Left forelimb (tissue), 1 donor: ENCODE measurements around the gene ADGRG6.

Source experiments
- DNase-seq: peaks from one replicate; pipeline ENCODE4 v3.0.0-alpha.2; 2018; ENCODE audit warnings: low spot score

ADGRG6 gene

GRCh38 chr6:142376800-142377496, 75.1 kb downstream of the ADGRG6 start:
- no peak for DNase-seq

- no peak for DNase-seq
Measured at GRCh38 chr6:142377497-142377848, 75.7 kb downstream of the ADGRG6 start.

GRCh38 chr6:142378138-142378875, 76.5 kb downstream of the ADGRG6 start:
- no peak for DNase-seq

GRCh38 chr6:142380626-142381025, 78.8 kb downstream of the ADGRG6 start:
- no peak for DNase-seq

DNA sequence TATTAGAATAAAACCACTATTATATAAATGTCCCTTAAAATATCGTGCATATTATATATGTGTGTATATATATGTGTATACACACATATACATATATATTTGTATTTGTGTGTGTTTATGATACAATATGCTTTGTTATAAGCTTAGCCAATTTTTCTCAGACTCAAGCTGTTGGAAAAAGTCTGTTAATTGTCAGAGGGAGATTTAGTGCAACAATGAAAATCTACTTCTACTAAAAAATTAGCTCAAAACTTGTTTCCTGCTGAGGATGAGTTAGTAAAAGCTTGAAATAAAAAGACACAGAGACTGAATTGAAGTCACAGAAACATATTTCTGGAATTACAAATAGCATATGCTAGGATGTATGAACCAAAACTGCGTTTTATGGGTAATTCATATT, 79.4 kb downstream of the ADGRG6 start:
- no peak for DNase-seq

GRCh38 chr6:142381845-142382378, 80.1 kb downstream of the ADGRG6 start:
- DNase-seq = no peak

DNA sequence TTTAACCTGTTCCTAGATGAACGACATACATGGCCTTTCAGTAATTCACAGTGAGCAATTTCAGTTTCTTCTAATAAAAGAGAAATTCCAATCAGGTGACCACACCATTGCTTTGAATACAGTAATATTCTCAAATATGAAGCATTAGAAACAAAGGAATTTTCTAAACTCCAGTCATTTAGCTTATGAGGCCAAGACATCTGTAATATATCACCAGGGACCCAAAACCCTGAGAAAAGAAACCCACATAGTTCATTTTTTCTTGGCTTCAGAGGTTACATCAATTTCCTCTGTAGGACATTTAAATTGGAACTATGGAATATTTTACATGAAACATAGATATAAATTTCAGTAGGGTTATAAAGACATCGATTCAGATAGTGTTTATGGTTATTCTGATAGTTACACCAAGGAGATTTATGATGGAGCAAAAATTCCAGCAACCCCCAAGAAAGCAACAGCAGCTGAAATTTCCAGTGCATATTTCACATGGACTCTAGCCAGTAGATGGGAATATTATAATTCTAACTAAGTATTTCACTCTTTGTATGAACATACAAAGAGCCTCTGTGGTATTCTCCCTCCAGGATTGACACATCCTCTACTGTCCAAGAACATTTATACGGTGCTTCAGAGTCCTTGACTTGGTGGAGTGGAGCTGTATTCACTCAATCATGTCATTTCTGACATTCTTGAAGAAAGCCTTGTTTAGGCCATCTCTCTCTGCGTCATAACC, 82.9 kb downstream of the ADGRG6 start:
- no peak for DNase-seq

DNA sequence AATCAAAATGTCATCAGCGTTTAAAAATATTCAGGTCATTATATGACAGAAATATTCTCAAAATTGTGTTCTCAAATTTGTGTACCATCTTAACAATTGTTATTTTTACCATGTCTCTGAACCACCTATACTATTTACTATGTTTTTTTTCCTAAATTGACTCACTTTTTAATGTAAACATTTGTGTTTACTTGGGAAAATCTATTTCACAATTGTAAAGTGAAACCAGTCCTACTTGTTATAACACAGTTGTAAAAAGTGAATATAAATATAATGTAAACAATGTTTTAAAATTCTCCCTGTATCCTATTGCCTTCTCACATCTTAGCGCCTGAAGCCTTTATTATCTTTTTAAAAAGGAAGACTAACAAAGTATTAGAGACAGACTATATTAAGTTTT, 83.5 kb downstream of the ADGRG6 start:
- no peak for DNase-seq

GRCh38 chr6:142386657-142387056, 84.8 kb downstream of the ADGRG6 start:
- DNase-seq = no peak

- no peak for DNase-seq
Measured at GRCh38 chr6:142387997-142388815, 86.4 kb downstream of the ADGRG6 start.

DNA sequence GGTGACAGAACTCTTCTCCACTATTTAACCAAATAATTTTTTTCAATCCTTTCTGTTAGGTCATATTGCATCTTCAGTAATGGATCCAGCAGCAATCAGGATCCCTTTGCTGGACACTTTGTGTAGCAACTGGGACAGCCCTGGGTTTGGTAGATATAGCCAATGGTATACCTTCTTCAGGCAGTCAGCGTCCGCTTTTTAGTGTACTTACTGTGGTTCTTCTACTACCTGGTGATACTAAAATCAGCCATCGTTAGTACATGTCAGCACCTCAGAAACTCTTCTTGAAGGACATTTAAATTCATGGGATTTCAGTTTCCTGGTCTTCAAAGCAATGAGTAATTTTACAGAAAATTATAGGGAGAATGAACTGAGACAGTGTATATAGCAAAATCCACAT, 93.5 kb downstream of the ADGRG6 start:
- DNase-seq = no peak

- DNase-seq = no peak
Measured at GRCh38 chr6:142395768-142396231, 94.0 kb downstream of the ADGRG6 start.

GRCh38 chr6:142398353-142398752, 96.5 kb downstream of the ADGRG6 start:
- no peak for DNase-seq

- no peak for DNase-seq
Measured at GRCh38 chr6:142399739-142400138, 97.9 kb downstream of the ADGRG6 start.

DNA sequence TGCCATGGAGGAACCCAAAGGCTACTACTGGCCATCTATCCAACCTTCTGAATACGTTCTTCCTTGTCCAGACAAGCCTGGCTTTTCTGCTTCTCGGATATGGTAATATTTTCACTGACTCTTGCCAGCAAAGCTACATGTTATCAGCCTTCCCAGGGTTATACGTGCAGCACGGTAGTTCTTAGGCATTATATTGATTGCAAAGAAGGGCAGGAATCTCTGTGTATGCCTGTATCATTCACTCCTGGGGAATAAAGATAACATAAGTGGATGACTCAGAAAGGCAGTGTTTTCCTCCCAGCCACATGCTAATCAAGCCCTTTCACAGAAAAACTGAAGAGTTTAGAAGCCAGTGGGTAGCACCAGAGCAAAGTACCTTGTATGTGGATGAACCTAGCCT, 98.7 kb downstream of the ADGRG6 start:
- no peak for DNase-seq

DNA sequence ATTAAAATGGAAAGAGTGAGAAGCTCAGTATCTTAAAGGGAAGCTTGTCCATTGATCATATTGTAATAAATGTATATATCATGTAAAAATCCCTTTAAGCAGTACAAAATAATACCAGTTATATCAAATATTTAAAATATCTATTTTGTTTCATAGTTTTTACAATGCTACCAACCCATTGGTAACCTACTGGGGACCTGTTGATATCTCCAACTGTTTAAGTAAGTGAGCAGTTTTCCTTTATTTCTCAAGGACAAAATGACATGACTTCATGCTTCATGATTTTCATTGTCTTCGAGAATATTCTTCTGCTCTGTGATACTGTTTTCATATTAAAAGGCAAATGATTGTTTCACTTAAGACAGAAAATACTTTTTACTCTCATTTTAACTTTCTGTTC, 100.0 kb downstream of the ADGRG6 start:
- no peak for DNase-seq

DNA sequence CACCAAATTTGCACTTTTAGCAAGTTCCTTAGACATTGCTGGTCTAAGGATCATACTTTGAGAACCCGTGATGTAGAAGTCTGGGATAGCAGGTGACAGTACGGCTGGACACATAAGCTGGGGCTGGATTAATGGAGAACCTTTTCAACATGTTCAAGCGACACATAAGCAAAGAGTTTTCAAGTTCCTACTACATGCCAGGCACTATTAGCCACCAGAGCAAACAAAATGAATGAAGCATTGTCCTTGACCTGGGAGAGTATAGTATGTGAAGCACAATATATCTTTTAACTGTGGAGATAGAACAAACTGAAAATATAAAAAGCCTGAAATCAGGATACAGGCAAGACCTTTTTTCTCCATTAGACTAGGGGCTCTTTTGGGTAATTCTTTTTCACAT, 102.9 kb downstream of the ADGRG6 start:
- no peak for DNase-seq

- no peak for DNase-seq
Measured at GRCh38 chr6:142406131-142406530, 104.3 kb downstream of the ADGRG6 start.

DNA sequence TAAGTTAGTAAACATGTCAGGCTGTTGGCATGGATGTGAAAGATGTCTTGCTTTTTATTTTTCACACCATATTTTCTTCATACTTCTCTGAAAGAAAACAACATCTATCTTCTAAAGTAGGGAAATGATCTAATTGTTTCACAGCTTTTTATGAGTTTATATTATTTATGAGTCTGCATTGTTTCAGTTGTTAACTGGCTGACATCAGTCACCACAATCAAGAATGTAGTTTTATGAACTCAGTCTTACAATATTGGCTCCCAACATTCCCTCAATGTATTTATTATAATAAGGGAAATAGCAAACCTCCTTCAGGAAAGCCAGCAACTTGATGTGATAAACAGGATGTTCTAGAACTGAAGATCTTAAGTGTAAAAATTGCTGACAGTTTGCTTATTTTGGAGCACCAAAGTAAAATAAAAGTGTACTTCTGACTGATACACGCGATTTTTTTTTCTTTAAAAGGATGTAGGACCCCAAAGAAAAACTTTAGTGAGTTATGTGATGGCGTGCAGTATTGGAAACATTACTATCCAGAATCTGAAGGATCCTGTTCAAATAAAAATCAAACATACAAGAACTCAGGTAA, 106.0 kb downstream of the ADGRG6 start:
- DNase-seq = no peak

DNA sequence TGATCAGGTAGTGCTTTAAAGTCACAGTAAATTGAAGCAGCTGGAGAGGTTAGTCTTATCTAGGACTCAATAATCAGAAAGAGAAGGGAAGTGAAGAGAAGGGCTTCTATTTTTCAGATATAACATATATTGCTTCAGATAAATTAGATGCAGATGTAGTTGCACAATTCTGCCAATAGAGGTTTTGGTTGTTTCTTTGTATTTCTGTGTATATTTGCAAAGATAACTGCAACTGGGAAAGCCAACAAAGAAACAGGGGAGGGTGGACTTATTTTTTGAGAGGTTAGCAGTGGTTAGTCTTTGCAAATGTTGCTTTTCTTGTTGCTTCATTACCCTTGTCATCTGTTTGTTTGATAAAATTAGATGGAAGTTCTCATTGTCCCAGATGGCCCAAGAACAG, 106.6 kb downstream of the ADGRG6 start:
- DNase-seq = no peak

DNA sequence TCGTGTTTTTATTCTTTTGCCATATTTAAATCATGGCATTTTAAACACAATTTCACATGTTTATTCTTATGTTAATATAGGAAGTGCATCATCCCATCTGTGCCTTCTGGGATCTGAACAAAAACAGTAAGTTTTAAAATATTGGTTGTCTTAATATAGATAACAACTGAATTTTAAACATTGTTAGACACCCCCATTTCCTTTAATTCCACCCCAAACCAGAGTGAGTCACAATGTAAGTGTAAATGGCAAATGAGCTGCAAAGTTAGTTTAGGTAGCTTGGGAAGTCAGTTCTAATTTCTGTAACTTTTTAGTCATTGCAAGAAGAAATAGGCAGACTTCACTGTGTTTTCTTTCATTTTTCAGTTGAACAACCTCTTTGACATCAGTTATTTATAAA, 108.0 kb downstream of the ADGRG6 start:
- DNase-seq = no peak

- no peak for DNase-seq
Measured at GRCh38 chr6:142411145-142411544, 109.3 kb downstream of the ADGRG6 start.
